NOMO-1 treated with DMSO at 0.1 percent for 48 hours (cell line): ENCODE results near the gene GRHL1.

Experiments
- DNase-seq: peaks from one replicate; lab custom pipeline; 2025; ENCODE audit not compliant: unreplicated experiment; lab: John Stamatoyannopoulos, UW

GRHL1 gene

GRCh38 chr2:9949239-9949991, 2.1 kb upstream of the GRHL1 start:
- no peak for DNase-seq

- no peak for DNase-seq
These were observed 1.4 kb upstream of the GRHL1 start for GRCh38 chr2:9949992-9950520.

DNA sequence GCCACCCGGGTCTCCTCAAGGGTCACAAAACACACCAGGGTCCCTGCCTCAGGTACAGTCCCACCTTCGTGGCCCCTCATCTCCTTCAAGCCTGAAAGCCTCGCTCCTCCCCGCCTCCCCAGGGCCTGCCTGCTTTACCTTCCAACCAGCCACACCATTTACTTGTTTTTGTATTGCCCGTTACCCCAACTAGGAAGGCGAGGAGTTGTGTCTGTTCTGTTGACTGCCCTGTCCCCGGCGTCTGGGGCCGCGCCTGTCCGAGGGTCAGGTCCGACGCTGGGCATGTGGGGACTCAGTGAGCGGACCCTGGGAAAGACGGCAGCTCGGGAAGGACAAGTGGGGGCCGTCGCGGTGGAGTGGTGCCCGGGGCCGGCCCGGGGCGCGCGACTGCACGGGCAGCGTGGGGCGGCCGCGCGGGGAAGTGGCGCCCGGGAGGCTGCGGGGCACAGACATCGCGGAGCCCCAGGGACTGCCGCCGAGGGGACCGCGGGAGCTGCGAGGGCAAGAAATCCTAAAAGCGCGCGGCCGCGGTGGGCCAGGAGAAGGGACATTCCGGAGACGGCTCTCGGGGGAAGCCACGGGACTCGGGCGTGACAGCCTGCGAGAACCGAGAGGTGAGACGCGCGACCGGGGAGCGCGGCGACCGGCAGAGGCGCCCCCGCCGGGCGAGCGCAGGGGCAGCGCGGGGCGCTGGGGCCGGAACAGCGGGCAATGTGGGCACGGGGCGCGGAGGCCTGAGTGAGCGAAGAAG, 797 bp upstream of the GRHL1 start:
- DNase-seq: no peak

- DNase-seq: no peak
These were observed 296 bp upstream of the GRHL1 start for GRCh38 chr2:9951272-9951521.

- no peak for DNase-seq
These were observed 819 bp downstream of the GRHL1 start for GRCh38 chr2:9952286-9952737.

GRCh38 chr2:9952856-9953503, 1.5 kb downstream of the GRHL1 start:
- DNase-seq: peak; percentile 10

GRCh38 chr2:9954136-9954535, 2.6 kb downstream of the GRHL1 start:
- no peak for DNase-seq

DNA sequence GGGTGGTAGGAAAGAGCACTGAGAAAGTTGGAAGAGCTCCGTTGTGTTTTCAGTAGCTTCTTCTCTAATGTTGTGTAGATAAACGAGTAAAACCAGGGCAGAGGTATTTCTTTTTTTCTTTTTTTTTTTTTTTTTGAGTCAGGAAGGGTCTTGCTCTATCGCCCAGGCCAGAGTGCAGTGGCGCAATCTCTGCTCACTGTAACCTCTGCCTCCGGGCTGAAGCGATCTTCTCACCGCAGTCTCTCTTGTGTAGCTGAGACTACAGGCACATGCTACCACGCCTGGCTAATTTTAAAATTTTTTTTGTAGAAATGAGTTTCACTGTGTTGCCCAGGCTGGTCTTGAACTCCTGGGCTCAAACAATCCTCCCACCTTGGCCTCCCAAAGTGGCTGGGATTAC, 6.6 kb downstream of the GRHL1 start:
- DNase-seq: no peak

DNA sequence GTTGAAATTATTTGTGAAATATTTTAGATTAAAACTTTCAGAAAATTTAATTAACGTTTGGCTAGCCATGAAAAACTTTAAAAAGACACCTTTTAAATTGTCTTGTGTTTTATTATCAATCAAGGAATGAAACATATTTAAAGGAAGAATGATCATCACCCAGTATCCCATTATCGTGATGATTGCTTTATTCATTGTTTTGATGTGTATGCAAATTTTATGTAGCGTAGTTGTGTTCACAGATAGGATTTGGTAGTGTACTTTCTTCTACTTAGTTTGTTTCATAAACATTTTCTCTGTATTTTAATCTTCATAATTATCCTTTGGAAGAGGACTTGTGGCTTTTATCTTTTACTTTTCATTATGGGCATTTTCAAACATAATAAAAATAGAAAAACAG, 7.8 kb downstream of the GRHL1 start:
- no peak for DNase-seq

DNA sequence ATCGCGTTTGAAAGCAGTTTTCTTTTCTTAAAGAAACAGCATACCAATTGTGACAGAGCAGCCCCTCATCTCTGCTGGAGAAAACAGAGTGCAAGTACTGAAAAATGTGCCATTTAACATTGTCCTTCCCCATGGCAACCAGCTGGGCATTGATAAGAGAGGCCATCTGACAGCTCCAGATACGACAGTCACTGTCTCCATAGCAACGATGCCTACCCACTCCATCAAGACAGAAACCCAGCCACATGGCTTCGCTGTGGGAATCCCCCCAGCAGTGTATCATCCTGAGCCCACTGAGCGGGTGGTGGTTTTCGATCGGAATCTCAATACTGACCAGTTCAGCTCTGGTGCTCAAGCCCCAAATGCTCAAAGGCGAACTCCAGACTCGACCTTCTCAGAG, 9.5 kb downstream of the GRHL1 start:
- DNase-seq: no peak

- DNase-seq: no peak
These were observed 13.0 kb downstream of the GRHL1 start for GRCh38 chr2:9964334-9964980.

DNA sequence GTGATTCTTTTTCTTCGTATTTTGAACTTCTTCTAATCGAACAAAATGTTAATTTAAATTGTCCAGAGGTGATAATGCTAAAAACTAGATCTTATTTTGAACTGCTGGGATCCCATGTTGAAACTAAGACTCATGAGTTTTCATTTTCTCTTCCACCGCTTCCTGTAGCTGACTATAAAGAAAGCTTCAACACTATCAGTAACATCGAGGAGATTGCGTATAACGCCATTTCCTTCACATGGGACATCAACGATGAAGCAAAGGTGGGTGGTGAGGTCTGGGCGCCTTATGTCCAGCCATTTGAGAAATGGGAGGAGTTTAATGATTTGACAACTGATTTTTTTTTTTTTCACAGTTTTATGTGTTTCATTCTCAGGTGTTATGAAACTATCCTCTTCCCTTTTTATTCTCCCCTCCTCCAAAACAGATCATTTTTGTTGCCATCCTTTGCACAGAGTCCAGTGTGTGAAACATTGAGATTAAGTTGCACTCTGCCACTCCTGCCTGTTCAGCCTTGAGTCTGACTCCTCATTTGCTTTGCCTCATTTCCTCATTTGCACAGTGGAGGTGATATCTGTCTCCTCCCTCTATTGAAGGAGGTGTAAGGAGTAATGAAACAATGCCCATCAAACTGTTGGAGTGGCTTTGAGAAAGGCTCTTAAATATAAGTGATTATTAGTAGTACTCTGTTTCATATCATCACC, 13.8 kb downstream of the GRHL1 start:
- DNase-seq: no peak

DNA sequence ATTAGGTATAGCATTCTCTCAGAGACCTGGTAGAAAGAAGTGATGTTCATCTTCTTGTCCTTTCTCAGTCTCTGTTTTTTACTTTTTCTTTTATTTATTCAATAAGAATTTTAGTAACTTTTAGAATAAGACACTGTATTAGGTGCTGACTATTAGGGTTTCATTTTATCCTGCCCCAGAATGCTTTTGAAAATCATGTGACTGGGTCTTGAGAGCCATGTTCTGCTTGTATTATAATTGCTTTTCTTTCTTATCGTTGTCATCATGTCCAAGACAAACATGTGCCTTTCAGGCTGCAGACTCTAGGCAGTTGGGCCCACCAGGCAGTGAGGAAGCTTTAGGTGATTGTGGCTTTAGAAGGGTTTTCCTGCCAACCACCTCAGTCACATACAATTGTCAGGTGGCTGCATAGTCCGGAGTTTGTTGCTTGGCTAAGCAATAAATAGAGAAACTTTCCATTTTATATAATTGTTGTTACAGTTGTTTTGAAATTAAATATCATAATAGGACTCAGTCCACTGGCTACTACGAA, 15.1 kb downstream of the GRHL1 start:
- DNase-seq: no peak

DNA sequence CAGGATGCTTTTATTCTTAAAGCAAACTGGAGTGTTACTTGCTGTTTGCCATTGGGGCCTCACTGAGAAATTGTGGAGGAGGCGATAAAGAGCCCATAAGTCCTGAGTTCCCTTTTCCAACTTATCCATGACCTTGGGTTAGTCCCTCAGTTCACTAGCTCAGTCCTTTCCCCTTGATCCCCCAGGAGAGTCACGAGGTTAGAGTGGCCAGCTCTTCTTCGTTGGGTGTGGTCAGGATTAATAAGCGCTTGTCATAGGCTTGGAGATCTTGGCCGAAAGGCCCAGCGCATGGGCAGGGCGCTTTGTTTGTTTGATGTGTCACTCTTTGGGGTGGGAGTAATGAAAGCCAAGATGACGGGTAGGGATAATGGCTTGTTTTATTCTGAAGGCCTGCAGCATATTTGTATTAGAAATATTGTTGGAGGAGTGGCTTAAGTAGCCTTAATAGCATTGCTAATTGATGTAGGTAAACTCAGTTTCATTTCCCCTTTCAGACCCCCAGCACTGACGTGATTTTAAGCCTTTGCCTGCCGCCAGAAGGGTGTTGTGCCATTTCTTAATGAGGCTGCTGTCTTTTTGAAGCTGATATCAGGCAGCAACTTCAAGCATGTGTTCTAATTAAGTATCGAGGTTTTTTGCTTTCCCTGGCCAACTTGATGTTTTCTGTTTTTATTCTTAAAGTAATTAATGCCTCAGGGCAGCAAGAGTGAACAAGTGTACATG, 15.7 kb downstream of the GRHL1 start:
- peak; percentile 81 for DNase-seq

- no peak for DNase-seq
These were observed 17.3 kb downstream of the GRHL1 start for GRCh38 chr2:9968553-9969497.

DNA sequence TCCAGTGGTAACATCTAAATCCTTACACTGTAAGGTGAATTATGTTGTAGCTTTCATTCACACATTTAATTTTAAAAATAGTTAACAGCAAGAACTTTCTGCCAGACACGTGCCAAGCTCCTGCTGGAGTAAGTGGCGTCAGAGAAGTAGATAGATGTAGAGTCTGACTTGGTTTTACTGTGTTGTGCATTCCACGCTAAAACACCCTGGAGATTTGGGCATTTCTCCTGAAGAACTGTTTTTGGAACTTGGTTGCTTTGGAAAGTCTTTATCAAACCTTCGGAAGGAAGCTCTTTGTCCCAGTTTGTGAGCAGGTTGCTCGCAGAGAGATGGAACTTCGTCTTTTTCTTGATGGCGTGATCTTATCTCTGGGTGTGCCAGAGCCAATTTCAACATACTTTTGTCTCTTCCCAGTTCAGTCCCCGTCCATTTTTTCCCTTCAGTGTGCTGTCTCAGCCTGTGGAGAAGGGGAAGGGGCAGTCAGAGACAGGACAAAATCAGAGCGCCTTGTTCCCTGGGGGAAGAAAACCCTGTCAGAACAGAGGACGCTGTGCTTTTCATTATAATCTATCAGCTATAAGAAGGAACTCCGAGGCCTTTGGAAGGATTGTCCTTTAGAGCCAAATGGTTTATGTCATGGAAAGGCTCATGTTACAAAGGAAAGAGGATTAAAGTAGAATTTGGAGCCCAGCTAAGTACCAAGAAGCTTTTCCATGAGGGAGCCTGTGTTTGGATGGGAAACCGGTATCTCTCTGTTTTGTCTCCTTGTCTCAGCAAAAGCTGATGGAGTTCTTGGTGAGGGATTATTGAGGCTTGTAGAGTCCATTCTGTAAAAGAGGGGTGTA, 18.9 kb downstream of the GRHL1 start:
- DNase-seq: no peak

DNA sequence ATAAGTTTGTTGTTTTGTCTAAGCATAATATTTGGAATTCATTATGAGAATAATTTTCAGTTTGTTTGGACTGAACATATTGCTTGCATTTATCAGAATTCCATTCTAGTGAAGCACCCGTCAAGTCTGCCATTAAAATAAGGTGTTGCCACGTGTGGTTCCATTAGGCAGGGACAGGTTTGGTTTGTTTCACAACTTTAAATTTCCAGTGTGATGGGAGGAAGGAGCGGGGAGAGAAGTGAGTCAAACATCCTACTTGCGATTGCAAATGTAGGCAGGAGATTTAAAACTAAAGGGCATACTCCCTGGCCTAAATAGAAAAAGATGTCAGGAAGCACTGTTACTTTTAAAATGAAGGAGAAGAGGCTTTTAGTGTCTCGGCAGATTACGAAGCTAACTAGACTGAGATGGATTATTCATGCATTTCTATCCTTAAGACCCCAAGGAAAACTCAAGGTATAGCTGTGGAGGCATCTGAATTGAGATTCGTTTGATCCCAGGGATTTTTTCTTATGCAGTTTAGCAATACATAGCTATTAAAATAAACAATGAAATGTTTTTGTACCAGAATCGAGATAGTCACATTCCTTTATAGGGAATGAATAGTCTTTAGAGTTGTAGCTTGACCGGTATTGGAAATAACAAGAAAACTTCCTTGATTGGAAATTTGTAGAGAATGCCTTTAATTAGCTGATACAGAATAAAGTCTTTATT, 19.8 kb downstream of the GRHL1 start:
- no peak for DNase-seq
